HG03095 (cell line): ENCODE measurements around the gene THEMIS.
"Not testable (repeated sequence)": the region's sequence is repeated elsewhere in the genome, so short reads cannot be mapped to it uniquely, and the experiment has no call there.

ENCODE experiments used
- ATAC-seq: cut with Tn5 transposase; IDR thresholded peaks from one replicate; pipeline ENCODE4 v1.9.1; 2021; ENCODE audit warnings: moderate library complexity; ENCODE audit not compliant: unreplicated experiment

The THEMIS gene

GRCh38 chr6:127914240-127914639 lies 13.4 kb upstream of the THEMIS start:
- ATAC-seq: no peak

GRCh38 chr6:127912914-127913313 lies 12.1 kb upstream of the THEMIS start:
- ATAC-seq: no peak

GRCh38 chr6:127907960-127908640 lies 7.2 kb upstream of the THEMIS start:
- peak; percentile 73 for ATAC-seq

- ATAC-seq: no peak
Observed at GRCh38 chr6:127904160-127904559, 3.3 kb upstream of the THEMIS start.

GRCh38 chr6:127902933-127903332 lies 2.1 kb upstream of the THEMIS start:
- no peak for ATAC-seq

- ATAC-seq: no peak
Observed at GRCh38 chr6:127897484-127897883, 3.4 kb downstream of the THEMIS start.

GRCh38 chr6:127894051-127894450 lies 6.8 kb downstream of the THEMIS start:
- no peak for ATAC-seq

GRCh38 chr6:127893541-127893940 lies 7.3 kb downstream of the THEMIS start:
- no peak for ATAC-seq

- no peak for ATAC-seq
Observed at GRCh38 chr6:127891731-127892326, 9.0 kb downstream of the THEMIS start.

- ATAC-seq: no peak
Observed at GRCh38 chr6:127886603-127887002, 14.3 kb downstream of the THEMIS start.

GRCh38 chr6:127884134-127884533 lies 16.7 kb downstream of the THEMIS start:
- no peak for ATAC-seq

GRCh38 chr6:127881949-127882348 lies 18.9 kb downstream of the THEMIS start:
- ATAC-seq: not testable (repeated sequence)

- no peak for ATAC-seq
Observed at GRCh38 chr6:127880429-127880828, 20.4 kb downstream of the THEMIS start.

- ATAC-seq: no peak
Observed at GRCh38 chr6:127879685-127880084, 21.2 kb downstream of the THEMIS start.

- no peak for ATAC-seq
Observed at GRCh38 chr6:127878115-127878514, 22.7 kb downstream of the THEMIS start.

- peak; percentile 53 for ATAC-seq
Observed at GRCh38 chr6:127877231-127877630, 23.6 kb downstream of the THEMIS start.

GRCh38 chr6:127869772-127870404 lies 31.0 kb downstream of the THEMIS start:
- ATAC-seq: no peak

- ATAC-seq: no peak
Observed at GRCh38 chr6:127869183-127869582, 31.7 kb downstream of the THEMIS start.

GRCh38 chr6:127868338-127868737 lies 32.5 kb downstream of the THEMIS start:
- ATAC-seq: no peak

- ATAC-seq: no peak
Observed at GRCh38 chr6:127866766-127867165, 34.1 kb downstream of the THEMIS start.

GRCh38 chr6:127865108-127865507 lies 35.8 kb downstream of the THEMIS start:
- no peak for ATAC-seq

GRCh38 chr6:127864701-127865100 lies 36.2 kb downstream of the THEMIS start:
- ATAC-seq: no peak
